GM12878 (cell line): ENCODE results near the gene NDUFA13. TPM values are rescaled to one million over a fixed set of nuclear protein-coding genes. Genes with fewer than 3 reads are reported as not detected.

ENCODE experiments used
- ATAC-seq: fragments of 200-7000 bp; cut with Tn5 transposase; 3 replicates; pipeline ENCODE4 v1.9.1; 2020; ENCODE audit warnings: mild to moderate bottlenecking, moderate library complexity
- BruUV-seq: library from RNA; stranded (reverse); fragments of 400-500 nt; replicated peaks from 2 replicates; lab custom pipeline; 2021; lab: Mats Ljungman, UMichigan
- CTCF ChIA-PET: fragments of 300-600 bp; sonication (Branson Sonifier 250); formaldehyde crosslinking; extraction: SDS; loops from one replicate; lab custom pipeline; 2021; ENCODE audit warnings: inconsistent platforms; lab: Yijun Ruan, JAX
- POLR2A ChIA-PET: fragments of 350-600 bp; formaldehyde crosslinking; extraction: SDS; loops from one replicate; lab custom pipeline; 2021; ENCODE audit warnings: inconsistent platforms; lab: Charles Lee
- RAD21 ChIA-PET: fragments of 300-600 bp; sonication (Branson Sonifier 250); formaldehyde crosslinking; loops from one replicate; lab custom pipeline; 2023; ENCODE audit warnings: antibody characterized with exemption; ENCODE audit not compliant: unreplicated experiment; lab: Charles Lee
- SMC1A ChIA-PET: fragments of 300-600 bp; sonication (Branson Sonifier 250); formaldehyde crosslinking; loops from one replicate; lab custom pipeline; 2023; ENCODE audit not compliant: unreplicated experiment, uncharacterized antibody; lab: Charles Lee
- DNase-seq: peaks from one replicate; pipeline ENCODE4 v3.0.0-alpha.2; 2011; ENCODE audit warnings: low read depth, low spot score
- FAIRE-seq: peaks from 3 replicates; lab custom pipeline; 2011; peaks lifted over from hg19 to GRCh38; lab: Jason Lieb, UNC
- H2AFZ ChIP-seq: 2 replicates; pipeline ENCODE4 v1.6.0; 2011; ENCODE audit warnings: low read depth, low read length, control low read depth; ENCODE audit not compliant: control insufficient read depth
- H3K27ac ChIP-seq: 2 replicates; pipeline ENCODE4 v1.5.1; 2011; ENCODE audit warnings: control low read depth; ENCODE audit not compliant: control insufficient read depth, insufficient read depth
- H3K27me3 ChIP-seq, 2 experiments: replicated peaks in 1 of 2; 2 replicates each; pipeline versions ENCODE4 v1.6.0 to v1.6.1; 2011; ENCODE audit warnings: low read length in 1 of 2; ENCODE audit not compliant: control insufficient read depth in 2 of 2, insufficient read depth in 2 of 2
- H3K36me3 ChIP-seq, 2 experiments: 2 replicates each; pipeline ENCODE4 v1.5.1; 2011; ENCODE audit warnings: low read length in 1 of 2; ENCODE audit not compliant: control insufficient read depth in 2 of 2, insufficient read depth in 2 of 2
- H3K4me1 ChIP-seq: 2 replicates; pipeline ENCODE4 v1.6.1; 2011; ENCODE audit warnings: mild to moderate bottlenecking, low read length, moderate library complexity, mixed read lengths; ENCODE audit not compliant: control insufficient read depth, insufficient read depth
- H3K4me2 ChIP-seq: 2 replicates; pipeline ENCODE4 v1.6.0; 2011; ENCODE audit warnings: control low read depth; ENCODE audit not compliant: control insufficient read depth, insufficient read depth
- H3K4me3 ChIP-seq: fragments of 200-600 bp; sonication (generic); 2 replicates; pipeline ENCODE4 v1.5.1; 2016
- H3K79me2 ChIP-seq: 2 replicates; pipeline ENCODE4 v1.6.0; 2011; ENCODE audit warnings: low read length; ENCODE audit not compliant: control insufficient read depth, insufficient read depth
- H3K9ac ChIP-seq: 2 replicates; pipeline ENCODE4 v1.8.0; 2011; ENCODE audit warnings: low read length, control low read depth, mixed read lengths; ENCODE audit not compliant: control insufficient read depth, insufficient read depth
- H3K9me3 ChIP-seq: replicated peaks from 3 replicates; pipeline ENCODE4 v1.5.1; 2011; ENCODE audit warnings: mild to moderate bottlenecking, low read length; ENCODE audit not compliant: control insufficient read depth, insufficient read depth
- H4K20me1 ChIP-seq: 2 replicates; pipeline ENCODE4 v1.6.0; 2011; ENCODE audit not compliant: control insufficient read depth, insufficient read depth
- CREM ChIP-seq: IDR thresholded peaks from 2 replicates; pipeline ENCODE4 v1.6.1; 2014; ENCODE audit warnings: antibody characterized with exemption, low read depth
- EP300 ChIP-seq, 2 experiments: fragments of 150-350 bp in 1 of 2; IDR thresholded peaks; 2 replicates each; pipeline ENCODE4 v1.6.1; 2011 to 2012; ENCODE audit warnings: low read depth in 2 of 2, low read length in 2 of 2, borderline replicate concordance in 1 of 2, improper control_type of control experiment in 1 of 2, inconsistent platforms in 1 of 2; ENCODE audit not compliant: control insufficient read depth in 1 of 2
- ESRRA ChIP-seq: IDR thresholded peaks from 2 replicates; pipeline ENCODE4 v1.6.1; 2012; ENCODE audit warnings: mild to moderate bottlenecking, low read length, improper control_type of control experiment
- FOS ChIP-seq: IDR thresholded peaks from 3 replicates; pipeline ENCODE4 v1.6.1; 2011; ENCODE audit warnings: borderline replicate concordance; ENCODE audit not compliant: insufficient read length; ENCODE audit errors: extremely low read depth
- MYC ChIP-seq: IDR thresholded peaks from 2 replicates; pipeline ENCODE4 v1.6.1; 2011; ENCODE audit warnings: mild to moderate bottlenecking, low read length, moderate library complexity, inconsistent platforms; ENCODE audit not compliant: insufficient read depth, insufficient replicate concordance, insufficient read length, severe bottlenecking
- NBN ChIP-seq: fragments of 450-650 bp; IDR thresholded peaks from 2 replicates; pipeline ENCODE4 v1.6.1; 2016
- NR2C1 ChIP-seq: fragments of 450-650 bp; IDR thresholded peaks from 2 replicates; pipeline ENCODE4 v1.6.1; 2017; ENCODE audit warnings: antibody characterized with exemption, mild to moderate bottlenecking, moderate library complexity
- PAX5 ChIP-seq: IDR thresholded peaks from 2 replicates; pipeline ENCODE4 v1.6.1; 2011; ENCODE audit warnings: low read depth, low read length, borderline replicate concordance
- RAD21 ChIP-seq: IDR thresholded peaks from 2 replicates; pipeline ENCODE4 v1.6.1; 2011; ENCODE audit warnings: mild to moderate bottlenecking, low read depth, low read length, moderate library complexity; ENCODE audit not compliant: insufficient read depth
- RBBP5 ChIP-seq: fragments of 200-600 bp; sonication (generic); conservative IDR thresholded peaks from 2 replicates; pipeline ENCODE4 v1.6.1; 2016
- SMAD5 ChIP-seq: IDR thresholded peaks from 2 replicates; pipeline ENCODE4 v1.6.1; 2016; ENCODE audit warnings: antibody characterized with exemption, low read depth
- YBX1 ChIP-seq: fragments of 450-650 bp; IDR thresholded peaks from 2 replicates; pipeline ENCODE4 v1.6.1; 2016; ENCODE audit warnings: antibody characterized with exemption
- ZNF217 ChIP-seq: fragments of 450-650 bp; IDR thresholded peaks from 2 replicates; pipeline ENCODE4 v1.6.1; 2017; ENCODE audit warnings: antibody characterized with exemption, mild to moderate bottlenecking
- ZNF384 ChIP-seq: IDR thresholded peaks from 2 replicates; pipeline ENCODE4 v1.6.1; 2012; ENCODE audit warnings: low read depth, mild to moderate bottlenecking, low read length, improper control_type of control experiment, borderline replicate concordance
- WGBS: methylation state at CpG from one replicate; pipeline ENCODE4 v1.1.6; 2016; ENCODE audit warnings: low lambda C conversion rate; ENCODE audit not compliant: insufficient replicate concordance, insufficient coverage; ENCODE audit errors: missing lambda C conversion rate; 5-methylcytosine and 5-hydroxymethylcytosine counted together
- in situ Hi-C: fragments of 300-500 bp; cut with MboI; formaldehyde crosslinking; loops from 9 replicates; pipeline ENCODE4 v1.14.3; 2018; ENCODE audit warnings: mixed read lengths
- intact Hi-C: fragments of 100-400 bp; cut with micrococcal nuclease; formaldehyde crosslinking; loops from one replicate; pipeline ENCODE4 v1.14.2; 2022; ENCODE audit not compliant: unreplicated experiment
- polyA plus RNA-seq, 11 experiments: library from polyadenylated mRNA; depleted of rRNA in 4 of 11; unstranded in 6 of 11; stranded (reverse) in 5 of 11; fragments of >200 nt; fragmentation: Nextera tagmentation in 4 of 11; fragmentation: Illumina TruSeq in 1 of 11; extraction: Ambion mirVana in 4 of 11; extraction: Trizol in 1 of 11; gene quantifications; 1 replicate in 1 of 11; 2 replicates in 10 of 11; pipeline versions ENCODE4 v1.2.1 to v1.2.3, GENCODE V29; 2011 to 2016; ENCODE audit warnings: inconsistent platforms in 2 of 11, missing spikeins in 2 of 11, low read depth in 1 of 11
- total RNA-seq, 4 experiments: library from RNA; depleted of rRNA in 3 of 4; stranded (reverse); fragments of >200 nt in 3 of 4; fragmentation: Illumina TruSeq in 1 of 4; extraction: Trizol in 1 of 4; gene quantifications; 2 replicates each; pipeline versions ENCODE4 v1.2.1 to v1.2.3, GENCODE V29; 2013 to 2021
- TF ChIP-seq, protein P1 (sequence below): fragments of 450-650 bp; IDR thresholded peaks from 2 replicates; pipeline ENCODE4 v1.6.1; 2016; ENCODE audit warnings: mild to moderate bottlenecking
- TF ChIP-seq, protein P2 (sequence below): fragments of 450-650 bp; IDR thresholded peaks from 2 replicates; pipeline ENCODE4 v1.6.1; 2018; ENCODE audit warnings: borderline replicate concordance, mild to moderate bottlenecking; ENCODE audit not compliant: partially characterized antibody

NDUFA13 gene
- total and polyA plus RNA-seq, 10 of the 15 experiments (the other 5 are each of a cell fraction or from before 2014, with no cell fraction given) = 224 to 586 (median 456) TPM

DNA sequence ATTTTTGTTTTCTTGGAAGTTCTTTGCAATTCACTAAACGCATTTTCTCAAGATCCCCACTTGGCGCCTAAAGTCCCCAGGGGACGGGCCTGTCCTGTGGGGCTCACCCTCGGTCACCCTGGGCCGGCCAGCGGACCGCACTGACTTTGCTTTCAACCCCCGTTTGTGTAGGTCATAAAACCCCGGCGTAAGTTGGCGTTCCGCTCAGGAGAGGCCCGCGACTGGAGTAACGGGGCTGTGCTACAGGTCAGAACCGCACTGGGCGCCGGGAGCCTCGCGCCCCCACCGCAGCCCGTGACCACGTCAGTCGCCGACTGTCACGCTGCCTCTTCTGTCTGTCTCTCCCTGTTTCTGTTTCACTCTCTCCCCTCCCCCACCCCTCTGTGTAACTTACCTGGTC lies 14.2 kb upstream of the NDUFA13 start:
- intact Hi-C loops = no loop called here
- BruUV-seq = no TSS peak
- TF ChIP-seq YBX1 (no peak), NR2C1 (no peak)
- TF ChIP-seq, protein P1, sequence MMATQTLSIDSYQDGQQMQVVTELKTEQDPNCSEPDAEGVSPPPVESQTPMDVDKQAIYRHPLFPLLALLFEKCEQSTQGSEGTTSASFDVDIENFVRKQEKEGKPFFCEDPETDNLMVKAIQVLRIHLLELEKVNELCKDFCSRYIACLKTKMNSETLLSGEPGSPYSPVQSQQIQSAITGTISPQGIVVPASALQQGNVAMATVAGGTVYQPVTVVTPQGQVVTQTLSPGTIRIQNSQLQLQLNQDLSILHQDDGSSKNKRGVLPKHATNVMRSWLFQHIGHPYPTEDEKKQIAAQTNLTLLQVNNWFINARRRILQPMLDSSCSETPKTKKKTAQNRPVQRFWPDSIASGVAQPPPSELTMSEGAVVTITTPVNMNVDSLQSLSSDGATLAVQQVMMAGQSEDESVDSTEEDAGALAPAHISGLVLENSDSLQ = no peak
- Histone ChIP-seq H3K4me1 (no peaks in the 10 kb centered on the region), H3K27ac (no peak overlapping the region), H3K4me3 (no peak overlapping the region), H3K4me2 (no peak overlapping the region), H3K9me3 (no peaks in the 10 kb centered on the region), H3K79me2 (no peaks in the 10 kb centered on the region), H3K36me3 (peaks cover 28 to 58% of the 10 kb centered on the region in 2 experiments), H2AFZ (no peak overlapping the region), H3K9ac (no peak overlapping the region), H3K27me3 (no peaks in the 10 kb centered on the region), H4K20me1 (no peaks in the 10 kb centered on the region)
- DNase-seq = no peak
- ChIA-PET POLR2A (no interaction called here), RAD21 (no interaction called here), SMC1A (no interaction called here), CTCF (interaction anchor here (1.2 kb wide), 1 partner anchor 11 kb away, joined by 4 read pairs; no protein-coding TSS in a partner anchor)
- ATAC-seq = no peak
- FAIRE-seq = no peak
- in situ Hi-C loops = no loop called here
- 96% methylated on average over 26 of the region's 26 CpGs for WGBS

- in situ Hi-C loops = no loop called here
- H3K27ac ChIP-seq = no peak overlapping the region
- ChIA-PET POLR2A (no interaction called here), SMC1A (no interaction called here), CTCF (no interaction called here), RAD21 (no interaction called here)
- no peaks in the 10 kb centered on the region for H4K20me1 ChIP-seq
- no peak for TF ChIP-seq ZNF217
- no peak for TF ChIP-seq ESRRA
- TF ChIP-seq CREM = no peak
- TF ChIP-seq EP300 (IDR thresholded peaks at IDR 0.05; ENCODE audit: borderline replicate concordance in 1 of 2, control insufficient read depth in 1 of 2, low read depth in 2 of 2, low read length in 2 of 2) = no peak
- TF ChIP-seq RBBP5 = no peak
- TF ChIP-seq SMAD5 = no peak
- no peak for TF ChIP-seq RAD21
- no peak for TF ChIP-seq FOS
- no peak for TF ChIP-seq NBN
- no peak for TF ChIP-seq ZNF384
- no peak for TF ChIP-seq MYC
- TF ChIP-seq, protein P2, sequence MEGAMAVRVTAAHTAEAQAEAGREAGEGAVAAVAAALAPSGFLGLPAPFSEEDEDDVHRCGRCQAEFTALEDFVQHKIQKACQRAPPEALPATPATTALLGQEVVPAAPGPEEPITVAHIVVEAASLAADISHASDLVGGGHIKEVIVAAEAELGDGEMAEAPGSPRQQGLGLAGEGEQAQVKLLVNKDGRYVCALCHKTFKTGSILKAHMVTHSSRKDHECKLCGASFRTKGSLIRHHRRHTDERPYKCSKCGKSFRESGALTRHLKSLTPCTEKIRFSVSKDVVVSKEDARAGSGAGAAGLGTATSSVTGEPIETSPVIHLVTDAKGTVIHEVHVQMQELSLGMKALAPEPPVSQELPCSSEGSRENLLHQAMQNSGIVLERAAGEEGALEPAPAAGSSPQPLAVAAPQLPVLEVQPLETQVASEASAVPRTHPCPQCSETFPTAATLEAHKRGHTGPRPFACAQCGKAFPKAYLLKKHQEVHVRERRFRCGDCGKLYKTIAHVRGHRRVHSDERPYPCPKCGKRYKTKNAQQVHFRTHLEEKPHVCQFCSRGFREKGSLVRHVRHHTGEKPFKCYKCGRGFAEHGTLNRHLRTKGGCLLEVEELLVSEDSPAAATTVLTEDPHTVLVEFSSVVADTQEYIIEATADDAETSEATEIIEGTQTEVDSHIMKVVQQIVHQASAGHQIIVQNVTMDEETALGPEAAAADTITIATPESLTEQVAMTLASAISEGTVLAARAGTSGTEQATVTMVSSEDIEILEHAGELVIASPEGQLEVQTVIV = no peak
- no peak for TF ChIP-seq PAX5
- H3K4me1 ChIP-seq = no peaks in the 10 kb centered on the region
- H3K79me2 ChIP-seq = no peaks in the 10 kb centered on the region
- H3K4me3 ChIP-seq = no peak overlapping the region
- H3K4me2 ChIP-seq = no peak overlapping the region
- H3K27me3 ChIP-seq = no peaks in the 10 kb centered on the region
- no peak overlapping the region for H2AFZ ChIP-seq
- no peak overlapping the region for H3K9ac ChIP-seq
- H3K36me3 ChIP-seq = peaks cover 29 to 58% of the 10 kb centered on the region in 2 experiments
- intact Hi-C loops = no loop called here
- FAIRE-seq = no peak
- no peaks in the 10 kb centered on the region for H3K9me3 ChIP-seq
- no TSS peak for BruUV-seq
- no peak for ATAC-seq
- WGBS = 97% methylated on average over 19 of the region's 19 CpGs
- DNase-seq = no peak
Measured at GRCh38 chr19:19502281-19502680, 13.7 kb upstream of the NDUFA13 start.
